RWPE1 (cell line): Measurements from ENCODE around the gene PF4V1.

Experiments
- CTCF ChIA-PET: fragments of 350-600 bp; sonication (Branson Sonifier 250); formaldehyde crosslinking; extraction: SDS; loops from one replicate; lab custom pipeline; 2021; lab: Yijun Ruan, JAX
- POLR2A ChIA-PET: fragments of 400-600 bp; formaldehyde crosslinking; extraction: SDS; loops from one replicate; lab custom pipeline; 2020; ENCODE audit warnings: antibody characterized with exemption; ENCODE audit not compliant: low non-redundant PET; lab: Yijun Ruan, JAX
- DNase-seq: peaks from one replicate; pipeline ENCODE4 v3.0.0; 2012; ENCODE audit warnings: low spot score
- H3K27ac ChIP-seq: fragments of 450-650 bp; 2 replicates; pipeline ENCODE4 v1.5.1; 2017
- TF ChIP-seq, protein P1 (sequence below): fragments of 450-650 bp; conservative IDR thresholded peaks from 2 replicates; pipeline ENCODE4 v1.5.1; 2017; ENCODE audit warnings: low read depth, mild to moderate bottlenecking

Gene PF4V1

DNA sequence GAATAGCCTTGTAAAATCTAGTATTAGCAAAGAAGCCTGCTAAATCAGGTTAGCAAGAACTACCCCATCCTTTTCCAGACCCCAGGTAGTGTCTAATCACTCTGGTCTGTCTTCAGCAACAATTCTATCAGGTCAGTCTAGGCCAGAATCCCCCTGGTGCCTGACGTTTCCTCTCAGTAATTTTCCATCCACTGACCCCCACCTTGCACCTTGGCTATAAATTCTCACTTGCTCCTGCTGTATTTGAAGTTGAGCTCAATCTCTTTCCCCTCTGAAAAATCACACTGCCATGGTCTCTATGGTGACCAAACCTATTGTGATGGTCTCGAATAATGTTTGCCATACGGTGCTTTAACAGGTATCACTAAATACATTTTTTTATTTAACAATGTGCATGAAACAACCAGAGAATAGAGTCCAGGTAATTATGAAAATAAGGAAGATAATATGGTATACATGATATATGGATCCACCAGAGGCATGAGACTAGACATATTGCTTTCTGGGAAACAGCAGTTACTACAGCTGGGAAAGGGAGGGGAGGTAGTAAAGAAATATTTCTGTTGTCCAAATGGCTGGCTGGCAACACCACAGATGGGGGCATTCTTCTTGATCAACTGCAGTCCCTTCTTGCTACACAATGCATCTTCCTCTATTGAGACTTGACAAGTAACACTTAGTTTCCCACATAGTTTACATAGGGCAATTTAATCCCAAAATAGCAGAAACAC, 49.9 kb downstream of the PF4V1 start:
- TF ChIP-seq, protein P1, sequence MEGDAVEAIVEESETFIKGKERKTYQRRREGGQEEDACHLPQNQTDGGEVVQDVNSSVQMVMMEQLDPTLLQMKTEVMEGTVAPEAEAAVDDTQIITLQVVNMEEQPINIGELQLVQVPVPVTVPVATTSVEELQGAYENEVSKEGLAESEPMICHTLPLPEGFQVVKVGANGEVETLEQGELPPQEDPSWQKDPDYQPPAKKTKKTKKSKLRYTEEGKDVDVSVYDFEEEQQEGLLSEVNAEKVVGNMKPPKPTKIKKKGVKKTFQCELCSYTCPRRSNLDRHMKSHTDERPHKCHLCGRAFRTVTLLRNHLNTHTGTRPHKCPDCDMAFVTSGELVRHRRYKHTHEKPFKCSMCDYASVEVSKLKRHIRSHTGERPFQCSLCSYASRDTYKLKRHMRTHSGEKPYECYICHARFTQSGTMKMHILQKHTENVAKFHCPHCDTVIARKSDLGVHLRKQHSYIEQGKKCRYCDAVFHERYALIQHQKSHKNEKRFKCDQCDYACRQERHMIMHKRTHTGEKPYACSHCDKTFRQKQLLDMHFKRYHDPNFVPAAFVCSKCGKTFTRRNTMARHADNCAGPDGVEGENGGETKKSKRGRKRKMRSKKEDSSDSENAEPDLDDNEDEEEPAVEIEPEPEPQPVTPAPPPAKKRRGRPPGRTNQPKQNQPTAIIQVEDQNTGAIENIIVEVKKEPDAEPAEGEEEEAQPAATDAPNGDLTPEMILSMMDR, result no peak
- POLR2A ChIA-PET, result no interaction called here
- CTCF ChIA-PET, result no interaction called here
- no peak overlapping the region for H3K27ac ChIP-seq
- DNase-seq, result no peak
